ENCODE data around the gene XKR7. TPM values are rescaled to one million over a fixed set of nuclear protein-coding genes. Genes with fewer than 3 reads are reported as not detected.

Gene XKR7
- total RNA-seq, 1 donor from 2014 or later, result not detected

- intact Hi-C loops (cut with micrococcal nuclease), result no loop called here
- no peak overlapping the region for H3K4me3 Mint-ChIP-seq
- H3K27ac Mint-ChIP-seq, result no peak overlapping the region
- H3K4me1 Mint-ChIP-seq (ENCODE audit: low read depth), result no peaks in the 10 kb centered on the region
- no peaks in the 10 kb centered on the region for H3K9me3 Mint-ChIP-seq
- DNase-seq (ENCODE audit: low spot score), result no peak
- H3K27me3 Mint-ChIP-seq (ENCODE audit: insufficient read depth), result peaks cover 33% of the 10 kb centered on the region
- H3K36me3 Mint-ChIP-seq (ENCODE audit: low read depth), result no peaks in the 10 kb centered on the region
These were observed 23.4 kb downstream of the XKR7 start for GRCh38 chr20:31991339-31991705.

GRCh38 chr20:31992086-31992485 lies 24.1 kb downstream of the XKR7 start:
- Mint-ChIP-seq H3K9me3 (no peaks in the 10 kb centered on the region), H3K36me3 (ENCODE audit: low read depth) (no peaks in the 10 kb centered on the region), H3K4me3 (no peak overlapping the region), H3K4me1 (ENCODE audit: low read depth) (no peaks in the 10 kb centered on the region), H3K27ac (no peak overlapping the region), H3K27me3 (ENCODE audit: insufficient read depth) (peaks cover 33% of the 10 kb centered on the region)
- intact Hi-C loops (cut with micrococcal nuclease), result no loop called here
- no peak for DNase-seq (ENCODE audit: low spot score)

DNA sequence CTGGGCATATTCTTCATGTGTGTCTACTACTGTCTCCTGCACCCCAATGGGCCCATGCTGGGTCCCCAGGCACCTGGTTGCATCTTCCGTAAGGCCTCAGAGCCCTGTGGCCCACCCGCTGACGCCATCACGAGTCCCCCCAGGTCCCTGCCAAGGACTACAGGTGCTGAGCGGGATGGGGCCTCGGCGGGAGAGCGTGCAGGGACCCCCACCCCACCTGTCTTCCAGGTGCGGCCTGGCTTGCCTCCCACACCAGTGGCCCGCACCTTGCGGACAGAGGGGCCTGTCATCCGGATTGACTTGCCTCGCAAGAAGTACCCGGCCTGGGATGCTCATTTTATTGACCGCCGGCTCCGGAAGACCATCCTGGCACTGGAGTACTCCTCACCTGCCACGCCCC lies 29.0 kb downstream of the XKR7 start:
- Mint-ChIP-seq H3K27me3 (ENCODE audit: insufficient read depth) (peaks cover 30% of the 10 kb centered on the region), H3K9me3 (no peaks in the 10 kb centered on the region), H3K36me3 (ENCODE audit: low read depth) (no peaks in the 10 kb centered on the region), H3K4me3 (no peak overlapping the region), H3K4me1 (ENCODE audit: low read depth) (no peaks in the 10 kb centered on the region), H3K27ac (no peak overlapping the region)
- DNase-seq (ENCODE audit: low spot score), result no peak
- intact Hi-C loops (cut with micrococcal nuclease), result no loop called here

DNA sequence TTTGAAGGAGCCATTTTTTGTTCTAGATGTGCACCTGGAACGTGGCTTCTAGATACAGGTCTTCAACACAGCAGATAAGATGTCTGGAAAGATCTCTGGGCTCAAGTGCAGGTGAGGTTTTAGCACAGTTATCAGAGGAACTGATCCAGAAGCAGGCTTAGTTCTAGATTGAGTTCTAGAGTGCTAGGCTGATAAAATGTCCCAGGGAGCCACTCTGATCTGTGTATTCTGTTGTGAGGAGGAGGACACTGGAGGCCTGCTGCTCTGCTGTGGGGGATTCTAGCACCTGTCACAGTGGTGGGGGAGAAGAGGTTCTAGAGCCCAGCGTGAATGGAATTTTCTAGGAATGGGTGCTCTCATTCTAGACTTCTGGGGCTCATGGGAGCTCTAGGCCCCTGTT lies 30.3 kb downstream of the XKR7 start:
- H3K4me1 Mint-ChIP-seq (ENCODE audit: low read depth), result no peaks in the 10 kb centered on the region

GRCh38 chr20:32003325-32003724 lies 35.4 kb downstream of the XKR7 start:
- no peak for DNase-seq (ENCODE audit: low spot score)
- Mint-ChIP-seq H3K27ac (no peak overlapping the region), H3K4me3 (no peak overlapping the region), H3K36me3 (ENCODE audit: low read depth) (no peaks in the 10 kb centered on the region), H3K9me3 (no peaks in the 10 kb centered on the region), H3K4me1 (ENCODE audit: low read depth) (peaks cover 10% of the 10 kb centered on the region), H3K27me3 (ENCODE audit: insufficient read depth) (peaks cover 3% of the 10 kb centered on the region)
- intact Hi-C loops (cut with micrococcal nuclease), result no loop called here

More for the DNA sequence above, 30.3 kb downstream of the XKR7 start:
- Mint-ChIP-seq H3K27me3 (ENCODE audit: insufficient read depth) (peaks cover 24% of the 10 kb centered on the region), H3K4me3 (no peak overlapping the region), H3K36me3 (ENCODE audit: low read depth) (no peaks in the 10 kb centered on the region), H3K9me3 (no peaks in the 10 kb centered on the region), H3K27ac (no peak overlapping the region)
- no peak for DNase-seq (ENCODE audit: low spot score)
- intact Hi-C loops (cut with micrococcal nuclease), result no loop called here

GRCh38 chr20:32004963-32005362 lies 37.0 kb downstream of the XKR7 start:
- no peak overlapping the region for H3K4me3 Mint-ChIP-seq
- H3K9me3 Mint-ChIP-seq, result no peaks in the 10 kb centered on the region
- DNase-seq (ENCODE audit: low spot score), result no peak
- H3K36me3 Mint-ChIP-seq (ENCODE audit: low read depth), result no peaks in the 10 kb centered on the region
- peaks cover 7% of the 10 kb centered on the region for H3K27me3 Mint-ChIP-seq (ENCODE audit: insufficient read depth)
- H3K27ac Mint-ChIP-seq, result no peak overlapping the region
- intact Hi-C loops (cut with micrococcal nuclease), result no loop called here
- peaks cover 11% of the 10 kb centered on the region for H3K4me1 Mint-ChIP-seq (ENCODE audit: low read depth)

GRCh38 chr20:32006053-32006452 lies 38.1 kb downstream of the XKR7 start:
- Mint-ChIP-seq H3K4me1 (ENCODE audit: low read depth) (peaks cover 11% of the 10 kb centered on the region), H3K27me3 (ENCODE audit: insufficient read depth) (peaks cover 7% of the 10 kb centered on the region), H3K4me3 (no peak overlapping the region), H3K36me3 (ENCODE audit: low read depth) (no peaks in the 10 kb centered on the region), H3K9me3 (no peaks in the 10 kb centered on the region), H3K27ac (no peak overlapping the region)
- no peak for DNase-seq (ENCODE audit: low spot score)
- intact Hi-C loops (cut with micrococcal nuclease), result no loop called here

DNA sequence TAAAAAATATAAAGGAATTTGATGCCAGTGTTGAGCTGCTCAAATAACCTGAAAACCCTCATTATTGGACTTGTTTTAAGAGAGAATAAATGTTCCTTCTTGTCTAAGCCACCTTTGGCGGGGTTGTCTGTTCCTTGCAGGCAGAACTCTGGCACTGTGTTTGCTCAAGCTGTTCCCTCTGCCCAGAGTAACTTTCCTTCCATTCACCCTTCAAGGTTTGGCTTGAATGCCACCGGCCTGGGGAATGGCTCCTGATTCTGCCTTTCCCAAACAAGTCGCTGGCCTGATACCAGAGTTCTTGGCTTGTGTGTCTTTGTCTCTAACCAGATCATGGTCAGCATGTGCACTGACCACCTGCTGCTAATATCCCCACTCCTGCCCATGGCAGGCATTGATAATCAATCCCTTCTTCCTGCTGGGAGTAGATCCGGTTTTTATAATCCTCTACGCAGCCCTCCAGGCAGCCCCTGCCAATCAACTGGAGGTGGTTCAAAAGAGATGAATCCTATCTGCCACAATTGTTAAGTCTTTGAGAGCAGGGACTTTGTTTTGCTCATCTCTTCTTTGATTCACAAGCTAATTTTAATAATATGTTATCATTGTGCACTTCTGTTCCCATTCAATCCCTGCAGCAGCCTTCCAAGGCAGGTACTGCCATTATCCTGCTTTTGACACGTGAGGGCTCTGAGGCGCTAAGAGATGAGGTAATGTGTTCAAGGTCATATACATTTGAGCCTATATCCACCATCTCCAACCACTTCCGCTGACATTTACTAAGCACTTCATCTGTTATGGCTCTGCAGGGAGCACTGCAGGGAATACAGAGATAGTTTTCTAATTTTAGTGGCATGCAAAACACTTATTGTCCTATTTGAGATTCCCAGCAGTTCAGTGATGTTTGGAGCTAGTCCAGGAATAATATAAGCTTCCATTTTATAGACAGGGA lies 39.2 kb downstream of the XKR7 start:
- Mint-ChIP-seq H3K4me1 (ENCODE audit: low read depth) (peaks cover 11% of the 10 kb centered on the region), H3K4me3 (no peak overlapping the region), H3K27me3 (ENCODE audit: insufficient read depth) (peaks cover 11% of the 10 kb centered on the region), H3K36me3 (ENCODE audit: low read depth) (no peaks in the 10 kb centered on the region), H3K9me3 (no peaks in the 10 kb centered on the region), H3K27ac (no peak overlapping the region)
- intact Hi-C loops (cut with micrococcal nuclease), result no loop called here
- no peak for DNase-seq (ENCODE audit: low spot score)

DNA sequence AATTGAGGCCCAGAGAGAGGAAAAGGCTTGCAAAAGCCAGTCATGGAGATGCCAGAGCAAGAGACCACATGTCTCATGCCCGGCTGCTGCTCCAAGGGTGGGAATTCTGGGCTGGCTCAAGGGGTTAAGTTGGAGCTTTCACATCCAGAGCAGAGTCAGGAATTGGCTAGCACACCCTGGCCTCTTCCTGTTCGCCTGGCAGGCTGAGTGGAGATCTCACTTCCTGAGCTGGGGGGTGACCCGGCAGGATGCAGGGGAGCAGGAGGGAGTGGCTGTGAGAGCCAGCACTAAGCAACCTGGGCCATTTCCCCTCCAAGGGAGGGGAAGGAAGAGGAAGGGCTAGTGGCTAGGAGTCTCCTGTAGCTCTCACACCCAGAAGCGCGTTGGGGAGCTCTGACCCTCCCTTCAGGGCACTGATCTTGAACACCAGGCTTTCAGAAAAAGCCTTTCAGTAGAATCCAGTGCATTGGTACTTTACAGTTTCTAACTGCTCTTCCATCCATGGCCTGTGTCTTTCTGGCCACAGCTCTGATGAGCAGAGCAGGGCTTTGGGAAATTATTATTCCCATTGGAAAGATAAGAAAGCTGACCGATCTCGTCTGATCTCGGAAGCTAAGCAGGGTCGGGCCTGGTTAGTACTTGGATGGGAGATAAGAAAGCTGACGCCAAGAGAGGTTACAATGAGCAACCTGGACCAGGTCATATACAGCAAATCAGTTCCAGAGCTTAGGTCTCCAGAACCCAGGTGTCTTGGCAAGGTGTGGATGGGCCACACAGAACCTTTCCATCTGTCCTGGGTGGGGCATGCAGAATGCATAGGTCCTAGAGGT lies 40.1 kb downstream of the XKR7 start:
- intact Hi-C loops (cut with micrococcal nuclease), result no loop called here
- no peaks in the 10 kb centered on the region for H3K9me3 Mint-ChIP-seq

GRCh38 chr20:32009564-32009963 lies 41.6 kb downstream of the XKR7 start:
- H3K36me3 Mint-ChIP-seq (ENCODE audit: low read depth), result no peaks in the 10 kb centered on the region
- H3K4me1 Mint-ChIP-seq (ENCODE audit: low read depth), result peaks cover 11% of the 10 kb centered on the region
- H3K9me3 Mint-ChIP-seq, result no peaks in the 10 kb centered on the region
- intact Hi-C loops (cut with micrococcal nuclease), result no loop called here
- no peak overlapping the region for H3K4me3 Mint-ChIP-seq
- no peak overlapping the region for H3K27ac Mint-ChIP-seq
- peaks cover 13% of the 10 kb centered on the region for H3K27me3 Mint-ChIP-seq (ENCODE audit: insufficient read depth)
- no peak for DNase-seq (ENCODE audit: low spot score)

More for the DNA sequence above, 40.1 kb downstream of the XKR7 start:
- Mint-ChIP-seq H3K4me1 (ENCODE audit: low read depth) (peaks cover 11% of the 10 kb centered on the region), H3K27me3 (ENCODE audit: insufficient read depth) (peaks cover 11% of the 10 kb centered on the region), H3K36me3 (ENCODE audit: low read depth) (no peaks in the 10 kb centered on the region), H3K4me3 (no peak overlapping the region), H3K27ac (no peak overlapping the region)
- DNase-seq (ENCODE audit: low spot score), result no peak

DNA sequence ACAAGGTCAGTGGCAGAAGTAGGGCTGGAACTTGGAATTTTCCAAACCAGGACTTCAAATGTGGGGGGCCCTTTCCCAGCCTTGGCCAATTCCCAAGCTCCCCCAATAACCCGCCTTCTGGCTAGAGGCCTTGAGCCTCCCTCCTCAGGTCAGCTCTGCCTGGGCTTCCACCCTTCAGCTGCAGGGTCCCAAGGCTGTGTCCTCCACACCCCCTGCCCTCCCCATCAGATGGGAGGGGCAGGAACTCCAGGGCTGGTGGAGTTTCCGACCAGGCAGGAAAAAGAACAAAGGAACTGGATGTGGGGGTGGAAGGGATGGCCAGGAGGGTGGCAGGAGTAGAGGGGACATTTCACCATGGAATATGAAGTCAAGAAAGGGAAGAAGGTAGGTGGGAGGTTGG lies 42.1 kb downstream of the XKR7 start, which contains the start of gene CCM2L:
CCM2L (plus strand) TSS at position 338 of the 400 bp plus-strand sequence; CDS start at position 355, 17 bp downstream.
- Mint-ChIP-seq H3K27ac (no peak within 1 kb of the TSS), H3K9me3 (no peaks in the 10 kb centered on the region), H3K4me3 (no peak within 1 kb of the TSS), H3K36me3 (ENCODE audit: low read depth) (no peaks in the 10 kb centered on the region), H3K27me3 (ENCODE audit: insufficient read depth) (peaks cover 18% of the 10 kb centered on the region), H3K4me1 (ENCODE audit: low read depth) (peaks cover 11% of the 10 kb centered on the region)
- no peak for DNase-seq (ENCODE audit: low spot score)
- intact Hi-C loops (cut with micrococcal nuclease), result no loop called here

GRCh38 chr20:32010666-32011065 lies 42.7 kb downstream of the XKR7 start:
- Mint-ChIP-seq H3K27ac (no peak overlapping the region), H3K9me3 (no peaks in the 10 kb centered on the region), H3K4me1 (ENCODE audit: low read depth) (peaks cover 11% of the 10 kb centered on the region), H3K36me3 (ENCODE audit: low read depth) (no peaks in the 10 kb centered on the region), H3K4me3 (no peak overlapping the region), H3K27me3 (ENCODE audit: insufficient read depth) (peaks cover 23% of the 10 kb centered on the region)
- DNase-seq (ENCODE audit: low spot score), result no peak
- intact Hi-C loops (cut with micrococcal nuclease), result no loop called here

DNA sequence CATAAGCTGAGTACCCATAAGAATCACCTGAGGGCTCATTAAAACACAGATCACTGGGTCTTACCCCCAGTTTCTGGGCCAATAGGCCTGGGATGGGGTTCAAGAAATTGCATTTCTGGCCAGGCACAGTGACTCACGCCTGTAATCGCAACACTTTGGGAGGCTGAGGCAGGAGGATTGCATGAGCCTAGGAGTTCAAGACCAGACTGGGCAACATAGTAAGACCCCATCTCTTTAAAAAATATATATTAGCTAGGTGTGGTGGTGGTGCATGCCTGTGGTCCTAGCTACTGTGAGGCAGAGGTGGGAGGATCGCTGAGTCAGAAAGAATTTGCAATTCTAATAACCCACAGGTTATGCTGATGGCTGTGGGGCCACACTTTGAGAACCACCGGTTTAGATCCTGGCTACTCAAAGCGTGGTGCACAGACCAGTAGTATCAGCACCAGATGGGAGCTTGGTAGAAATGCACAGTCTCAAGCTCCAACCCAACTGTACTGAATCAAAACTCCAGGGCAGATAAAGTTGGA lies 44.3 kb downstream of the XKR7 start:
- Mint-ChIP-seq H3K4me3 (no peak overlapping the region), H3K4me1 (ENCODE audit: low read depth) (peaks cover 11% of the 10 kb centered on the region), H3K27ac (no peak overlapping the region), H3K9me3 (no peaks in the 10 kb centered on the region), H3K27me3 (ENCODE audit: insufficient read depth) (peaks cover 34% of the 10 kb centered on the region), H3K36me3 (ENCODE audit: low read depth) (no peaks in the 10 kb centered on the region)
- DNase-seq (ENCODE audit: low spot score), result no peak
- intact Hi-C loops (cut with micrococcal nuclease), result no loop called here
